ENCODE measurements around the gene PLEKHA5.

PLEKHA5 gene

DNA sequence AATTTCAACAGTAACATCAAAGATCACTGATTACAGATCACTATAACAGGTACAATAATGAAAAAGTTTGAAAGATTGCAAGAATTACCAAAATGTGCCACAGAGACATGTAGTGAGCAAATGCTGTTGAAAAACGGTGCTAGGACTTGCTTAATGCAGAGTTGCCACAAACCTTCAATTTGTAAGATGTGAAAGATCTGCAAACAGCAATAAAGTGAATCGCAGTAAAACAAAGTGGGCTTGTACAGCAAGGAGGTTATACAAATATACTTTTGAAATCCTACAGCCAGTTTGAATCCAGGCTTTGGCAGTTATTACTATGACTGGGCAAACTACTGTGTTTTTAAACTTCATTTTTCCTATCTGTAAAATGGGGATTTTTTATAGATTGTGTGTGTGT is 1.0 kb upstream of the PLEKHA5 start:
- DNase-seq (ENCODE audit: low spot score) = no peak

DNA sequence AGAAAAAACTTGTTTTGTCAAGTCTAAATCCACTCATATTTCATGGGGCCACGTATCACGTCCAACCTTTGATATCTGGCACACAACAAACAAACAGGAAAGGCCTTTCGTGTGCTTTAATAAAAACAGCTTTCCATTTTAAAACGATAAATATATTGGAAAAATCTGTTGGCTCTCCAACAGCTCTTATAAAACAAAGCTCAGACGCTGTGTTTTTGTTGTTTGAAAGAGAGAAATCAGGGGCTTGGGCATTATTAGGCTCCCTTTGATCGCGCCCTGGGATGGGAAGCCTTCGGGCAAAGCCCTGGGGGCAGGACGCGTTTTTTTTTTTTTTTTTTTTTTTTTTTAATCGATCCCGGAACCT is 429 bp upstream of the PLEKHA5 start:
- DNase-seq (ENCODE audit: low spot score) = no peak

- peak; percentile 58 for DNase-seq (ENCODE audit: low spot score)
Observed at GRCh38 chr12:19130224-19131024, 891 bp downstream of the PLEKHA5 start.

- peak; percentile 47 for DNase-seq (ENCODE audit: low spot score)
Observed at GRCh38 chr12:19131025-19131444, 1.5 kb downstream of the PLEKHA5 start.

GRCh38 chr12:19138551-19138950 is 9.0 kb downstream of the PLEKHA5 start:
- DNase-seq (ENCODE audit: low spot score) = no peak

DNA sequence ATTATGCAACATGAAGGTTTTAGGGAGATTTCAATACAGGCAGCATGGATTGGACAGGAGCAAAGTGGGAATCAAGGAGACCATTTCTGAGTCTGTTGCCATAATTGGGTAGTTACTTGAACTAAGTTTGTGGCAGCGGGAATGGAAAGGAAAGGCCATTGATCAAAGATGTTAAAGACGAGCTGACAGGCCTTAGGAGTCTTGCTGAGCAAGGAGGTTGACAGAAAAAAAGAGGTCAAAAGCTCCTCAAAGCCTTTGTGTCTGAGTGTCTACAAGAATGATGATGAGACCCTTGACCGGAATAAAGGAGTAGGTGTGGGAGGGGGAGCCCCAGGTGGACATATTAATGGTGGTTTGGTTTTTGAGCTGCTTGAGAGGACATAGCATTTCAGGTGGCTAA is 9.4 kb downstream of the PLEKHA5 start:
- no peak for DNase-seq (ENCODE audit: low spot score)

DNA sequence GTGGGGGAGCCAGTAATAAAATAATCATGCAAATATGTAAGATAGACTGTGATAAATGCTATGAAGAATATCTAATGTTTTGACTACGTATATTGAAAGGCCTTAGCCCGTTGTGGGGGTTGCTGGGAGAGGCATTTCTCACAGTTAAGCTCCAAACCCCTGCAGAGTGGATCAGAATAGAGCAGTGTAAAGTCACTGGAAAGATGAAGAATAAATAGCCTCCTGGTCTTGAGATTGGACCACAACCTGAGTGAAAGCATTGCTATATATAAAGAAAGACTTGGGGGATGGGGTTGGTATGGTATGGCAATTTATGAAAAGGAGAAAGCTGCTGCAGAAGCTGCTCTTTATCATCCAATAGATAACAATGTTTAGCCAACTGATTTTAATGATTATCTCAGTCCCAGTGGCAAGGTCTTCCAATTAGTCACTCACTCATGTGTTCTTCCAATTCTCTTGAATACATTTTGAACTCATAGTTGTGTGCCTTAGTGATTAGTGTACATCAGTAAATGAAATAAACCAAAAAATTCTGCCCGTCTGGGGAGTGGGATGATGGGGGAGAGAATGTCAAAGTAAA is 10.2 kb downstream of the PLEKHA5 start:
- DNase-seq (ENCODE audit: low spot score) = no peak

GRCh38 chr12:19140381-19141236 is 11.1 kb downstream of the PLEKHA5 start:
- DNase-seq (ENCODE audit: low spot score) = no peak

GRCh38 chr12:19142499-19142898 is 13.0 kb downstream of the PLEKHA5 start:
- no peak for DNase-seq (ENCODE audit: low spot score)

- no peak for DNase-seq (ENCODE audit: low spot score)
Observed at GRCh38 chr12:19144287-19144686, 14.8 kb downstream of the PLEKHA5 start.

GRCh38 chr12:19144985-19145384 is 15.5 kb downstream of the PLEKHA5 start:
- DNase-seq (ENCODE audit: low spot score) = no peak

- no peak for DNase-seq (ENCODE audit: low spot score)
Observed at GRCh38 chr12:19148860-19149259, 19.3 kb downstream of the PLEKHA5 start.

DNA sequence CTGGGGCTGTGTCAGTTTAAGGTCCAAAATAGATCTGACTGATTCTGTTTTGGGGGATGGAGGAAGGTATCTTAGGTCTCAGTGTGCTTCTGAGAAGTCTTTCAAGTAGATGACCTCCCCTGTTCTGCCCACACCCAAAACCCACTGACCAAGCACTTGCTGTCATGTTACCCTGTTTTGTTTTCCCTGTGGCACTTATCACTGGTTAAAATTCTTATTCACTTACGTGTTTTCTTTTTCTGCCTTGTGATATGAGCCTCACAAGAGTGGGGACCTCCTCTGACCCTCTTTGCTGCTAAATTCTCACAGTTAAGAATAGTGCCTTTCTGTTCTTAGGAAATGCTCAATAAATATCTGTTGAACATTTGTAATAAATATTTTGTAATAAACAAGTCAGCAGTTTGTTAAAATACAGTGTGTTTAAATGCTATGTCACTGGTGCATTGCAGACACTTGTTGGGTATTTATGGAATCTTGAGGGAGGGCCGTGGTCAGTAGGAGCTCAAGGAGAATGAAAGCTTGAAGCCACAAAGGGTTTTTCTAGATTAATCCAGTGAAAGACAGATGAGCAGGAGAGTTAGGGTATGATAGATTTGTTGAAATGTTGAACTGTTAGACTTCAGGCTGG is 20.9 kb downstream of the PLEKHA5 start:
- peak; percentile 20 for DNase-seq (ENCODE audit: low spot score)

- DNase-seq (ENCODE audit: low spot score) = no peak
Observed at GRCh38 chr12:19151298-19151697, 21.8 kb downstream of the PLEKHA5 start.

- no peak for DNase-seq (ENCODE audit: low spot score)
Observed at GRCh38 chr12:19153396-19153795, 23.9 kb downstream of the PLEKHA5 start.

GRCh38 chr12:19154686-19155085 is 25.2 kb downstream of the PLEKHA5 start:
- no peak for DNase-seq (ENCODE audit: low spot score)

GRCh38 chr12:19155981-19156734 is 26.6 kb downstream of the PLEKHA5 start:
- DNase-seq (ENCODE audit: low spot score) = no peak

- DNase-seq (ENCODE audit: low spot score) = peak; percentile 36
Observed at GRCh38 chr12:19158923-19159322, 29.4 kb downstream of the PLEKHA5 start.

GRCh38 chr12:19161216-19161615 is 31.7 kb downstream of the PLEKHA5 start:
- DNase-seq (ENCODE audit: low spot score) = no peak

GRCh38 chr12:19165451-19165850 is 35.9 kb downstream of the PLEKHA5 start:
- no peak for DNase-seq (ENCODE audit: low spot score)

DNA sequence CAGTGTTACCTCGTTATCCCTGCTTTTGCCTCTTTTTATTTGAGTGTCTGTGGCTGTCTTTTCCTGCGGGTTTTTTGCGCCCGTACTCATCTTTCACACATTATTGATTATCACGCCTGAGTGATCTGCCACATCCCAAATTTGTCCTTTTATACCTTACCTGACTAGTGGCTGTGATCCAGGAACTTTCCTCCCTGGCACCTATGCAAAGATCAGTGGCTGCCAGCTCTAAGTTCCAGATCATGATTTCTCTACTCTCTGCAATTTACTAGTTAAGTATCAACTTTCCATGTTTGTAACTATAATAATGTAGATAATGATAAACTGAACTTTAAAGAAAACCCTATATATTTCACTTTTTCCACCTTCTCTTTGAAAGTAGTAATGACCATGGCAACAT is 36.9 kb downstream of the PLEKHA5 start:
- no peak for DNase-seq (ENCODE audit: low spot score)

- no peak for DNase-seq (ENCODE audit: low spot score)
Observed at GRCh38 chr12:19166956-19167355, 37.4 kb downstream of the PLEKHA5 start.
